ENCODE measurements around the gene ZNF385D. TPM values are rescaled to one million over a fixed set of nuclear protein-coding genes. Genes with fewer than 3 reads are reported as not detected.

The ZNF385D gene
- total RNA-seq, 1 experiment from 2014 or later: 5.9 TPM

DNA sequence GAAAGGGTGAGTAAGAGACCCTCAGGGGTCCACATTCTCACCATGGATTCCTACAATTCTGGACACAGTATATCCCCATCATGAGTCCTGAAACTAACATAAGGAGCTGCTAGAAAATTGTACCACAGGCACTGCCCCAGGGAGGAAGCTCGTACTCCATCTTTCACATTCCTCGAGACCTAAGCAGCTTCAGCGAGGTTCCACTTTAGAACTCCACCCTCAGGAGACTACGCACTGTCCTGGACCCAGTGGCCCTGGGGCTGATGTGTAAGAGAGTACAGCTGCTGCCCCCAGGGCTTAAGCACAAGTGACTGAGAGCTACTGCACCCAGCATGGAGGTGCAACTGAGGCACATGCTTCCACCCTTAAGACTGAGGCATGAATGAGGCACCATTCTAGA is 352.5 kb downstream of the ZNF385D start:
- CTCF ChIA-PET: no interaction called here
- Histone ChIP-seq H4K20me1 (ENCODE audit: low read length) (no peaks in the 10 kb centered on the region), H3K27ac (ENCODE audit: low read length) (no peak overlapping the region), H3F3A (ENCODE audit: low read length, unreplicated experiment) (no peaks in the 10 kb centered on the region), H3K4me2 (ENCODE audit: low read length) (no peak overlapping the region), H3K9me3 (ENCODE audit: low read length) (no peaks in the 10 kb centered on the region), H2AFZ (ENCODE audit: low read length) (no peak overlapping the region), H3K27me3 (ENCODE audit: low read length) (no peaks in the 10 kb centered on the region), H3K4me1 (ENCODE audit: insufficient read depth, low read length) (no peaks in the 10 kb centered on the region), H3K9ac (ENCODE audit: low read length) (no peak overlapping the region), H3K79me2 (ENCODE audit: low read length) (no peaks in the 10 kb centered on the region), H3K9me2 (replicated peaks; ENCODE audit: low read length) (no peaks in the 10 kb centered on the region), H3K36me3 (ENCODE audit: low read depth, low read length) (no peaks in the 10 kb centered on the region), H3K4me3 (ENCODE audit: low read length) (no peak overlapping the region)
- BruUV-seq (replicated peaks): no TSS peak
- DNase-seq (no peak), ATAC-seq (no peak)
- POLR2A ChIA-PET (ENCODE audit: unreplicated experiment): no interaction called here
- intact Hi-C loops (cut with micrococcal nuclease): no loop called here
- TF ChIP-seq, protein P1, sequence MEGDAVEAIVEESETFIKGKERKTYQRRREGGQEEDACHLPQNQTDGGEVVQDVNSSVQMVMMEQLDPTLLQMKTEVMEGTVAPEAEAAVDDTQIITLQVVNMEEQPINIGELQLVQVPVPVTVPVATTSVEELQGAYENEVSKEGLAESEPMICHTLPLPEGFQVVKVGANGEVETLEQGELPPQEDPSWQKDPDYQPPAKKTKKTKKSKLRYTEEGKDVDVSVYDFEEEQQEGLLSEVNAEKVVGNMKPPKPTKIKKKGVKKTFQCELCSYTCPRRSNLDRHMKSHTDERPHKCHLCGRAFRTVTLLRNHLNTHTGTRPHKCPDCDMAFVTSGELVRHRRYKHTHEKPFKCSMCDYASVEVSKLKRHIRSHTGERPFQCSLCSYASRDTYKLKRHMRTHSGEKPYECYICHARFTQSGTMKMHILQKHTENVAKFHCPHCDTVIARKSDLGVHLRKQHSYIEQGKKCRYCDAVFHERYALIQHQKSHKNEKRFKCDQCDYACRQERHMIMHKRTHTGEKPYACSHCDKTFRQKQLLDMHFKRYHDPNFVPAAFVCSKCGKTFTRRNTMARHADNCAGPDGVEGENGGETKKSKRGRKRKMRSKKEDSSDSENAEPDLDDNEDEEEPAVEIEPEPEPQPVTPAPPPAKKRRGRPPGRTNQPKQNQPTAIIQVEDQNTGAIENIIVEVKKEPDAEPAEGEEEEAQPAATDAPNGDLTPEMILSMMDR (conservative IDR thresholded peaks at IDR 0.05; ENCODE audit: low read depth, low read length): no peak
- TF ChIP-seq EZH2 (IDR thresholded peaks at IDR 0.05; ENCODE audit: low read length, unreplicated experiment) (no peak), EZH2phosphoT487 (IDR thresholded peaks at IDR 0.05; ENCODE audit: borderline replicate concordance, low read length) (no peak)

DNA sequence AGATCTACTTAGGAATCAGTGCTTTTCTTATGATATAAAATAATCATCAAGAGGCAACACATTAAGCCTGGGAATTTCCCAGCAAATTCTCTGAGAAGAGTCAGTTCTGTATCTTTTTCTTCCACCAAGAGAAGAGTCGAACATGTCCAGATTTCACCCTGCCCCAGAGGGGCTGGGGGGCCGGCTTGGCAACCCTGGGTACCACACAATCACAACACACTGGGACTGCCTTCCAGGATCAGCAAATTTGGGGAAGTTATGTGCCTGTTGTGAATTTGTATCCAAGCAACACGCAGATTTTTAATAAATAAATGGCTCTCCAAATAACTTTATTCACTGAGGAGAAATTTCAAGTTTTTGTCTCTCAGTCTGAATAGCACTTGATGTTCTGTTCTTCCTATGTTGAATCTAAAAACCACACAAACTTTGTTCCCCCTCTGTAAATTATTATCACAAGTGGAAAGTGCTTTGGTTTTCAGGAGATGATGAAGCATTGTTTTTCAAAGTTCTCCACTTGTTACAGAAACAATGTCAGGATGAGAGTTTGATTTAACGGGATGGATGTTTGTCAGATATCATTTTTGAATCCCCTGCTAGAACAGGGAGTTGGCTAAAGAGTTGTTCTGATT is 357.2 kb downstream of the ZNF385D start:
- DNase-seq (no peak), ATAC-seq (no peak)
- Histone ChIP-seq H3K9me3 (ENCODE audit: low read length) (no peaks in the 10 kb centered on the region), H3K36me3 (ENCODE audit: low read depth, low read length) (no peaks in the 10 kb centered on the region), H3K9me2 (replicated peaks; ENCODE audit: low read length) (no peaks in the 10 kb centered on the region), H3K27ac (ENCODE audit: low read length) (no peak overlapping the region), H2AFZ (ENCODE audit: low read length) (no peak overlapping the region), H3K4me3 (ENCODE audit: low read length) (no peak overlapping the region), H3F3A (ENCODE audit: low read length, unreplicated experiment) (no peaks in the 10 kb centered on the region), H3K4me2 (ENCODE audit: low read length) (no peak overlapping the region), H3K79me2 (ENCODE audit: low read length) (no peaks in the 10 kb centered on the region), H3K27me3 (ENCODE audit: low read length) (no peaks in the 10 kb centered on the region), H3K4me1 (ENCODE audit: insufficient read depth, low read length) (peaks cover 8% of the 10 kb centered on the region), H4K20me1 (ENCODE audit: low read length) (no peaks in the 10 kb centered on the region), H3K9ac (ENCODE audit: low read length) (no peak overlapping the region)
- TF ChIP-seq, protein P1 (conservative IDR thresholded peaks at IDR 0.05; ENCODE audit: low read depth, low read length): no peak
- no peak for TF ChIP-seq EZH2phosphoT487 (IDR thresholded peaks at IDR 0.05; ENCODE audit: borderline replicate concordance, low read length)
- TF ChIP-seq EZH2 (IDR thresholded peaks at IDR 0.05; ENCODE audit: low read length, unreplicated experiment): no peak
- ChIA-PET POLR2A (ENCODE audit: unreplicated experiment) (no interaction called here), CTCF (no interaction called here)
- BruUV-seq (replicated peaks): no TSS peak
- intact Hi-C loops (cut with micrococcal nuclease): no loop called here

DNA sequence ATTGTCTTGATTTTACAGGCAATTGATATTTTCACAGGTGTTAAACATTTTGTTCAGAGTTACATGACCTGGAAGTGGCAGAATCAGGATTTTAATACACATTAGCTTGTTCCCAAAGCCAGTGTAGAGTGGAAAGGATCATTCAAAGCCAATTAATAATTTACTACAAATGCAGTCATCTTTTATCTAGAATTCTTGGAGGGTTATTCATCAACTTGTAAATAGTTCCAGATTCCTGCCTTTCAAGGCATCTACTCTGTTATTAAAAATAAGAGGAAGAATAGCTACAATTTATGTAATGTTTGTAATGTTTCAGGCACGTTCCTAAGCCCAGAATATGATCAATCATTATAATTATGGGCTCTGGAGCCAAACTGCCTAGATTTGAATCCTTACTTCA is 358.5 kb downstream of the ZNF385D start:
- no peaks in the 10 kb centered on the region for H3K79me2 ChIP-seq (ENCODE audit: low read length)
- no peaks in the 10 kb centered on the region for H3K9me3 ChIP-seq (ENCODE audit: low read length)
- H3K4me2 ChIP-seq (ENCODE audit: low read length): no peak overlapping the region
- ChIA-PET POLR2A (ENCODE audit: unreplicated experiment) (no interaction called here), CTCF (interaction anchor here (0.6 kb wide), 1 partner anchor 77 kb away, joined by 3 read pairs; no protein-coding TSS in a partner anchor)
- no peaks in the 10 kb centered on the region for H3K27me3 ChIP-seq (ENCODE audit: low read length)
- no peaks in the 10 kb centered on the region for H3F3A ChIP-seq (ENCODE audit: low read length, unreplicated experiment)
- intact Hi-C loops (cut with micrococcal nuclease): no loop called here
- H3K4me1 ChIP-seq (ENCODE audit: insufficient read depth, low read length): peaks cover 8% of the 10 kb centered on the region
- no peaks in the 10 kb centered on the region for H3K9me2 ChIP-seq (replicated peaks; ENCODE audit: low read length)
- H3K36me3 ChIP-seq (ENCODE audit: low read depth, low read length): no peaks in the 10 kb centered on the region
- H2AFZ ChIP-seq (ENCODE audit: low read length): no peak overlapping the region
- no TSS peak for BruUV-seq (replicated peaks)
- ATAC-seq: peak; percentile 88
- TF ChIP-seq EZH2phosphoT487 (IDR thresholded peaks at IDR 0.05; ENCODE audit: borderline replicate concordance, low read length) (no peak), EZH2 (IDR thresholded peaks at IDR 0.05; ENCODE audit: low read length, unreplicated experiment) (no peak)
- TF ChIP-seq, protein P1 (conservative IDR thresholded peaks at IDR 0.05; ENCODE audit: low read depth, low read length): no peak
- peak; percentile 57 for DNase-seq
- no peak overlapping the region for H3K4me3 ChIP-seq (ENCODE audit: low read length)
- H4K20me1 ChIP-seq (ENCODE audit: low read length): no peaks in the 10 kb centered on the region
- no peak overlapping the region for H3K27ac ChIP-seq (ENCODE audit: low read length)
- H3K9ac ChIP-seq (ENCODE audit: low read length): no peak overlapping the region

All from PC-3 (cell line).